Neural cell (in vitro differentiated cells): ENCODE results near the gene PLSCR4. TPM values are rescaled to one million over a fixed set of nuclear protein-coding genes. Genes with fewer than 3 reads are reported as not detected.

Source experiments
- H2AFZ ChIP-seq: fragments of 200-600, 300-800 bp; sonication (generic), shearing (Covaris generic); 2 replicates; pipeline ENCODE4 v1.6.0; 2014; ENCODE audit warnings: low read depth, mild to moderate bottlenecking, antibody characterized with exemption, low read length, moderate library complexity
- H3F3A ChIP-seq: fragments of 200-600 bp; shearing (Covaris generic); 2 replicates; pipeline ENCODE4 v1.6.1; 2016; ENCODE audit warnings: mild to moderate bottlenecking, moderate library complexity, mixed read lengths, antibody characterized with exemption, low read length; ENCODE audit not compliant: insufficient read depth, poor library complexity, severe bottlenecking
- H3K27ac ChIP-seq: fragments of 200-600, 300-800 bp; sonication (generic), shearing (Covaris generic); 2 replicates; pipeline ENCODE4 v1.5.1; 2014; ENCODE audit warnings: mild to moderate bottlenecking, low read length, moderate library complexity
- H3K27me3 ChIP-seq: fragments of 300-800, 200-600 bp; sonication (generic), shearing (Covaris generic); 2 replicates; pipeline ENCODE4 v1.6.0; 2014; ENCODE audit warnings: mild to moderate bottlenecking, low read depth, low read length, moderate library complexity; ENCODE audit not compliant: insufficient read depth
- H3K36me3 ChIP-seq: fragments of 300-800, 200-600 bp; sonication (generic), shearing (Covaris generic); 2 replicates; pipeline ENCODE4 v1.5.1; 2014; ENCODE audit warnings: mild to moderate bottlenecking, antibody characterized with exemption, low read length, moderate library complexity; ENCODE audit not compliant: insufficient read depth
- H3K4me2 ChIP-seq: fragments of 300-800, 200-600 bp; sonication (generic), shearing (Covaris generic); 2 replicates; pipeline ENCODE4 v1.6.0; 2014; ENCODE audit warnings: mild to moderate bottlenecking, low read length
- H3K4me3 ChIP-seq: fragments of 300-800, 200-600 bp; sonication (generic), shearing (Covaris generic); 2 replicates; pipeline ENCODE4 v1.5.1; 2014; ENCODE audit warnings: mild to moderate bottlenecking, low read length, moderate library complexity
- H3K79me2 ChIP-seq: fragments of 200-600 bp; shearing (Covaris generic); replicated peaks from 2 replicates; pipeline ENCODE4 v1.6.0; 2014; ENCODE audit warnings: mild to moderate bottlenecking, low read length, moderate library complexity; ENCODE audit not compliant: insufficient read depth
- H3K9ac ChIP-seq: fragments of 300-800, 200-600 bp; sonication (generic), shearing (Covaris generic); 2 replicates; pipeline ENCODE4 v1.6.1; 2016; ENCODE audit warnings: mild to moderate bottlenecking, low read length, mixed read lengths
- H3K9me2 ChIP-seq: fragments of 200-600 bp; shearing (Covaris generic); 2 replicates; pipeline ENCODE4 v1.6.1; 2016; ENCODE audit warnings: mild to moderate bottlenecking, low read length, mixed read lengths; ENCODE audit not compliant: insufficient read depth
- H3K9me3 ChIP-seq: fragments of 200-600, 300-800 bp; sonication (generic), shearing (Covaris generic); 2 replicates; pipeline ENCODE4 v1.6.1; 2016; ENCODE audit warnings: mild to moderate bottlenecking, mixed run types, low read length, moderate library complexity, mixed read lengths
- H4K20me1 ChIP-seq: fragments of 200-600 bp; shearing (Covaris generic); 2 replicates; pipeline ENCODE4 v1.6.1; 2016; ENCODE audit warnings: mild to moderate bottlenecking, mixed run types; ENCODE audit not compliant: insufficient read depth
- CTCF ChIP-seq: fragments of 450-650 bp; IDR thresholded peaks from 2 replicates; pipeline ENCODE4 v1.5.1; 2014; ENCODE audit warnings: antibody characterized with exemption, mild to moderate bottlenecking, moderate library complexity; ENCODE audit not compliant: poor library complexity, severe bottlenecking
- EP300 ChIP-seq: fragments of 450-650 bp; conservative IDR thresholded peaks from 2 replicates; pipeline ENCODE4 v1.6.1; 2014; ENCODE audit warnings: antibody characterized with exemption, mild to moderate bottlenecking, moderate library complexity; ENCODE audit not compliant: poor library complexity, severe bottlenecking
- EZH2 ChIP-seq: fragments of 200-600, 300-800 bp; shearing (Covaris generic), sonication (generic); IDR thresholded peaks from 2 replicates; pipeline ENCODE4 v1.6.1; 2014; ENCODE audit warnings: antibody characterized with exemption, low read length, borderline replicate concordance, mild to moderate bottlenecking; ENCODE audit not compliant: insufficient read depth, poor library complexity, severe bottlenecking
- MXI1 ChIP-seq: fragments of 450-650 bp; conservative IDR thresholded peaks from 2 replicates; pipeline ENCODE4 v1.6.1; 2014; ENCODE audit warnings: antibody characterized with exemption, mild to moderate bottlenecking; ENCODE audit not compliant: poor library complexity, severe bottlenecking
- POLR2AphosphoS5 ChIP-seq: IDR thresholded peaks from 2 replicates; pipeline ENCODE4 v1.6.1; 2012
- RAD21 ChIP-seq: fragments of 450-650 bp; conservative IDR thresholded peaks from 2 replicates; pipeline ENCODE4 v1.6.1; 2014; ENCODE audit warnings: antibody characterized with exemption, mild to moderate bottlenecking, moderate library complexity
- SMC3 ChIP-seq: fragments of 450-650 bp; conservative IDR thresholded peaks from 2 replicates; pipeline ENCODE4 v1.6.1; 2014; ENCODE audit warnings: antibody characterized with exemption, mild to moderate bottlenecking, moderate library complexity; ENCODE audit not compliant: poor library complexity
- TAF1 ChIP-seq: IDR thresholded peaks from 2 replicates; pipeline ENCODE4 v1.6.1; 2012; ENCODE audit warnings: low read depth
- polyA plus RNA-seq: library from polyadenylated mRNA; depleted of rRNA; stranded (reverse); fragments of >200 nt; gene quantifications from 2 replicates; pipeline ENCODE4 v1.2.3, GENCODE V29; 2014
- TF ChIP-seq, protein P1 (sequence below): IDR thresholded peaks from 2 replicates; pipeline ENCODE4 v1.6.1; 2012; ENCODE audit warnings: borderline replicate concordance

The PLSCR4 gene
- polyA plus RNA-seq, 1 donor from 2014 or later, result not detected

DNA sequence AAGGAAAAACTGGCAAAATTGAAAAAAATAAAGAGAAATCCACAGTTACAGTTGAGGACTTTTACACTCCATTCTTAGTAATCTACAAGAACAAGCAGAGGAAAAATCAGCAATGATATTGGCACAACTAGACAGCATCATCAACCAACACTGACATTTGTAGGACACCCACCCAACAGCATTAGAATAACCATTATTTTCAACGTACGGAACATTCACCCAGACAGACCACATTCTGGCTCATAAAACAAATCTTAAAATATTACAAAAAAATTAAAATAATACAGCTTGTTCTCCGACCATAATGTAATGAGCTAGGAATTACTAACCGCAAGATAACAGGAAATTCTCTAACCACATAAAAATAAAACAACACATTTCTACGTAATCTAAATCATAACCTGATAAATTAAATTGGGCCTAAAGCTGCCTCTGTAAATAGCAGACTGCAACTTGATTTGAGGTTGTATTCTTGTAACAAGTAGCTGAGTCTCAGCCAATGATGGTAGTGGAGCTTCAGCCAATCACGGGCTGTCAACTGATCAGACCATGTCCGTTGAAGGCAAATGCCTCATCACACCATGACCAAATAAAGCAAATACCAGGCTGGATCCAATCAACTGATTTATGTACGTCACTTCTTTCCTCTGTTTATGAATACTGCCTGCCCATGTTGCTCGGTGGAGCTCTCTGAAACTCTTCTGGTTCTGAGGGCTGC, 9.2 kb downstream of the PLSCR4 start:
- Histone ChIP-seq H3K27me3 (no peaks in the 10 kb centered on the region), H3K9me2 (no peaks in the 10 kb centered on the region), H2AFZ (no peak overlapping the region), H3K36me3 (no peaks in the 10 kb centered on the region), H4K20me1 (no peaks in the 10 kb centered on the region), H3K9ac (no peak overlapping the region), H3K27ac (no peak overlapping the region), H3K4me2 (no peak overlapping the region), H3K4me3 (no peak overlapping the region), H3K9me3 (no peaks in the 10 kb centered on the region), H3F3A (no peaks in the 10 kb centered on the region), H3K79me2 (no peaks in the 10 kb centered on the region)
- no peak for TF ChIP-seq EP300
- TF ChIP-seq TAF1, result no peak
- TF ChIP-seq EZH2, result no peak
- TF ChIP-seq RAD21, result no peak
- no peak for TF ChIP-seq POLR2AphosphoS5
- TF ChIP-seq, protein P1, sequence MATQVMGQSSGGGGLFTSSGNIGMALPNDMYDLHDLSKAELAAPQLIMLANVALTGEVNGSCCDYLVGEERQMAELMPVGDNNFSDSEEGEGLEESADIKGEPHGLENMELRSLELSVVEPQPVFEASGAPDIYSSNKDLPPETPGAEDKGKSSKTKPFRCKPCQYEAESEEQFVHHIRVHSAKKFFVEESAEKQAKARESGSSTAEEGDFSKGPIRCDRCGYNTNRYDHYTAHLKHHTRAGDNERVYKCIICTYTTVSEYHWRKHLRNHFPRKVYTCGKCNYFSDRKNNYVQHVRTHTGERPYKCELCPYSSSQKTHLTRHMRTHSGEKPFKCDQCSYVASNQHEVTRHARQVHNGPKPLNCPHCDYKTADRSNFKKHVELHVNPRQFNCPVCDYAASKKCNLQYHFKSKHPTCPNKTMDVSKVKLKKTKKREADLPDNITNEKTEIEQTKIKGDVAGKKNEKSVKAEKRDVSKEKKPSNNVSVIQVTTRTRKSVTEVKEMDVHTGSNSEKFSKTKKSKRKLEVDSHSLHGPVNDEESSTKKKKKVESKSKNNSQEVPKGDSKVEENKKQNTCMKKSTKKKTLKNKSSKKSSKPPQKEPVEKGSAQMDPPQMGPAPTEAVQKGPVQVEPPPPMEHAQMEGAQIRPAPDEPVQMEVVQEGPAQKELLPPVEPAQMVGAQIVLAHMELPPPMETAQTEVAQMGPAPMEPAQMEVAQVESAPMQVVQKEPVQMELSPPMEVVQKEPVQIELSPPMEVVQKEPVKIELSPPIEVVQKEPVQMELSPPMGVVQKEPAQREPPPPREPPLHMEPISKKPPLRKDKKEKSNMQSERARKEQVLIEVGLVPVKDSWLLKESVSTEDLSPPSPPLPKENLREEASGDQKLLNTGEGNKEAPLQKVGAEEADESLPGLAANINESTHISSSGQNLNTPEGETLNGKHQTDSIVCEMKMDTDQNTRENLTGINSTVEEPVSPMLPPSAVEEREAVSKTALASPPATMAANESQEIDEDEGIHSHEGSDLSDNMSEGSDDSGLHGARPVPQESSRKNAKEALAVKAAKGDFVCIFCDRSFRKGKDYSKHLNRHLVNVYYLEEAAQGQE, result no peak
- no peak for TF ChIP-seq SMC3
- TF ChIP-seq MXI1, result no peak
- TF ChIP-seq CTCF, result no peak

DNA sequence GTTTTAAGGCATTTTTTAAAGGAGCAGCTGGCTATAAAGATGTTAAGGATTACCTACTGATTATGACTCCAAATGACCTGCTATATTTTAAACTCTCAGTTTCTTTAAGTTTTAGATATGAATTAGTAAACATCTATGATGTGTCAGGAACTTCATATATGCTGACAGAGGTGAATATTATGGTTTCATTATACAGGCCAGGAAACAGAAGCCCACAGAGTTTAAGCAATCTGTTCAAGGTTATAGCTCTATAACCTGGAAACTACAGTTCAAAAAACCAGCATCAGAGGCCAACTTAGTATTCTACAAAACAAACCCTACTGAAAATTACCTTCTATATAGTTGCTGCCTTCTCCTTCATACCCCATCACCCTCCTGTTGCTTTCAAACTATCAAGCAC, 17.4 kb downstream of the PLSCR4 start:
- Histone ChIP-seq H3K27ac (no peak overlapping the region), H2AFZ (no peak overlapping the region), H3K4me2 (no peak overlapping the region), H3F3A (no peaks in the 10 kb centered on the region), H3K9me3 (no peaks in the 10 kb centered on the region), H3K36me3 (no peaks in the 10 kb centered on the region), H3K27me3 (no peaks in the 10 kb centered on the region), H3K79me2 (no peaks in the 10 kb centered on the region), H3K9ac (no peak overlapping the region), H3K9me2 (no peaks in the 10 kb centered on the region), H3K4me3 (no peak overlapping the region), H4K20me1 (no peaks in the 10 kb centered on the region)
- no peak for TF ChIP-seq CTCF
- TF ChIP-seq MXI1, result no peak
- TF ChIP-seq, protein P1, result no peak
- no peak for TF ChIP-seq POLR2AphosphoS5
- no peak for TF ChIP-seq EZH2
- no peak for TF ChIP-seq SMC3
- TF ChIP-seq TAF1, result no peak
- no peak for TF ChIP-seq EP300
- no peak for TF ChIP-seq RAD21
